HG02678 (cell line): Measurements from ENCODE around the gene ZNF182.
"Not testable (repeated sequence)": the region's sequence is repeated elsewhere in the genome, so short reads cannot be mapped to it uniquely, and the experiment has no call there.

Source experiments
- ATAC-seq: cut with Tn5 transposase; IDR thresholded peaks from one replicate; pipeline ENCODE4 v1.9.1; 2021; ENCODE audit warnings: mild to moderate bottlenecking, moderate library complexity; ENCODE audit not compliant: unreplicated experiment

ZNF182 gene

GRCh38 chrX:48002319-48002718 is 1.5 kb downstream of the ZNF182 start:
- ATAC-seq, result no peak

GRCh38 chrX:48001260-48001659 is 2.5 kb downstream of the ZNF182 start:
- ATAC-seq, result no peak

GRCh38 chrX:47992669-47993068 is 11.1 kb downstream of the ZNF182 start:
- ATAC-seq, result no peak

- no peak for ATAC-seq
Measured at GRCh38 chrX:47992095-47992380, 11.8 kb downstream of the ZNF182 start.

- ATAC-seq, result no peak
Measured at GRCh38 chrX:47991263-47992094, 12.3 kb downstream of the ZNF182 start.

- no peak for ATAC-seq
Measured at GRCh38 chrX:47976254-47977151, 27.3 kb downstream of the ZNF182 start.

- ATAC-seq, result no peak
Measured at GRCh38 chrX:47973235-47973634, 30.6 kb downstream of the ZNF182 start.

- ATAC-seq, result not testable (repeated sequence)
Measured at GRCh38 chrX:47965526-47965925, 38.3 kb downstream of the ZNF182 start.

- ATAC-seq, result not testable (repeated sequence)
Measured at GRCh38 chrX:47961830-47962229, 42.0 kb downstream of the ZNF182 start.

GRCh38 chrX:47960406-47960805 is 43.4 kb downstream of the ZNF182 start:
- ATAC-seq, result no peak

GRCh38 chrX:47958761-47959342 is 44.9 kb downstream of the ZNF182 start:
- no peak for ATAC-seq

GRCh38 chrX:47958206-47958605 is 45.6 kb downstream of the ZNF182 start:
- ATAC-seq, result not testable (repeated sequence)

- ATAC-seq, result no peak
Measured at GRCh38 chrX:47956016-47956415, 47.8 kb downstream of the ZNF182 start.

- not testable (repeated sequence) for ATAC-seq
Measured at GRCh38 chrX:47955295-47955694, 48.5 kb downstream of the ZNF182 start.

GRCh38 chrX:47941423-47941822 is 62.4 kb downstream of the ZNF182 start:
- no peak for ATAC-seq

GRCh38 chrX:47940448-47940847 is 63.3 kb downstream of the ZNF182 start:
- ATAC-seq, result no peak

- no peak for ATAC-seq
Measured at GRCh38 chrX:47936940-47937317, 66.9 kb downstream of the ZNF182 start.

GRCh38 chrX:47936224-47936939 is 67.4 kb downstream of the ZNF182 start:
- no peak for ATAC-seq

- ATAC-seq, result no peak
Measured at GRCh38 chrX:47933946-47934345, 69.8 kb downstream of the ZNF182 start.

GRCh38 chrX:47931970-47932369 is 71.8 kb downstream of the ZNF182 start:
- not testable (repeated sequence) for ATAC-seq

GRCh38 chrX:47927212-47927611 is 76.6 kb downstream of the ZNF182 start:
- ATAC-seq, result no peak
